ENCODE data around the gene P2RY10. TPM values are rescaled to one million over a fixed set of nuclear protein-coding genes. Genes with fewer than 3 reads are reported as not detected.

Gene P2RY10, protein sequence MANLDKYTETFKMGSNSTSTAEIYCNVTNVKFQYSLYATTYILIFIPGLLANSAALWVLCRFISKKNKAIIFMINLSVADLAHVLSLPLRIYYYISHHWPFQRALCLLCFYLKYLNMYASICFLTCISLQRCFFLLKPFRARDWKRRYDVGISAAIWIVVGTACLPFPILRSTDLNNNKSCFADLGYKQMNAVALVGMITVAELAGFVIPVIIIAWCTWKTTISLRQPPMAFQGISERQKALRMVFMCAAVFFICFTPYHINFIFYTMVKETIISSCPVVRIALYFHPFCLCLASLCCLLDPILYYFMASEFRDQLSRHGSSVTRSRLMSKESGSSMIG
- not detected for polyA plus RNA-seq (2013, experiment 1 of 4)
- not detected for polyA plus RNA-seq (2013, experiment 2 of 4)
- not detected for polyA plus RNA-seq (2013, experiment 3 of 4)
- polyA plus RNA-seq (2013, experiment 4 of 4) = not detected

DNA sequence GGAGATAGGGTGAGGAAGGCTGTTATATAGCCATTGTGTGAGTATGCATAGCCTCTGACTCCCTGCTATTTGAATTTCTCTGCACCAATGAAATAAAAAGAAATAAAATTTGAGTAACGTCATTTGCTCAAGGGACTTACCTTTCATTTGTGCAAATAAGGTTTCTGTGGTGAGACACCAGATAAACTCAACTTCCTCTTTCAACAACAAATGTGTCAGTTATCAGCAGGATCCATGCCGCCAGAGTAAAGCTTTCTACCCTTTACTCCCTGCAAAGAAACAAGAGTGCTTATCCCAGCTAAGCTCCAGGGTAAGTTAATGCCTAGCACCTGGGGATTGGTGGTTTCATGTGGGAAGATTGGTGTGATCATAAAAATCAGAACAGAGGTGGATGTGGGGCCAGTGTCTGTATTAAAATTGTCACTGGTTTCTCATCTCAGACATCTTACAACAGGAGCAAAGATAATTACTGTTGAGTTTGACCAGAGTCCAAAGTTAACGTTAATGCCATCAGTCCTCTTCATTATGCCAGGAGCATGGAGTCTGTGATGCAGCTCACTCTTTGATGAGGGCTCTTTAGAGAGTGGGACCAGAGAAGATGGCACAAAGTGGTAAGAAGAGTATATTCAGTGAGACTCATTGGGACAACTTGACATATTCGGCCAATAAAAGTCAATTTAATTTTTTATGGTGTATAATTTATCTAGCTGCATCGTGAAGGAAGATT lies at the start of gene P2RY10:
Gene P2RY10 (plus strand): TSS at position 206 of the 727 bp plus-strand sequence. CDS start 15,130 bp downstream, outside the sequence.
- no peaks in the 10 kb centered on the region for H3K4me1 ChIP-seq (ENCODE audit: control insufficient read depth, insufficient read depth, low read length)
- H3K27ac ChIP-seq (ENCODE audit: insufficient read depth, low read depth, low read length, poor library complexity, severe bottlenecking) = no peak within 1 kb of the TSS
- no peaks in the 10 kb centered on the region for H3K36me3 ChIP-seq (ENCODE audit: control insufficient read depth, insufficient read depth, low read length)
- H3K27me3 ChIP-seq (ENCODE audit: control insufficient read depth, insufficient read depth, low read length, poor library complexity, severe bottlenecking) = no peaks in the 10 kb centered on the region
- no peaks in the 10 kb centered on the region for H3K9me3 ChIP-seq (ENCODE audit: control insufficient read depth, low read length)
- H3K4me3 ChIP-seq (ENCODE audit: insufficient read depth, low read depth, low read length) = no peak within 1 kb of the TSS
- WGBS, 2 experiments = 95% methylated on average over 3 to 5 of the region's 5 CpGs

DNA sequence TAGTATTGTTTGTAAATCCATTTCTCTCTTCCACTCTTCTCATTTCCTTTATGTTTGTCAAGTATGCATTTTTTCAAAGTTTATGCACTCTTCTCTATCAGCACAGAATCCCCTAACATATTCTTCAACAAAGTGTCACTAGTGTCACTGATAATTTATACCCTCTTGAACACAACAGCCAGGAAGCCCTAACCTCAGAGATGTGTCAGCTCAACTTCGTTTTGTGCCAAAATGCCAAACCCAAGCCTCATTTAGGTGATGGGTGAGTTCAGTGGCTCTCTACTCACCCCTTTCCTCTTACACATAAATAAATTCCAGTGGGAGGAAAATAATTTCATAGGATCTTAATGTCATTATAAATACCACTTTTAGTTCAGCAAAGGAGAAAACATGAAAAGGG lies 22.4 kb upstream of the P2RY10 start:
- no peak overlapping the region for H3K4me3 ChIP-seq (ENCODE audit: insufficient read depth, low read depth, low read length)
- H3K27ac ChIP-seq (ENCODE audit: insufficient read depth, low read depth, low read length, poor library complexity, severe bottlenecking) = no peak overlapping the region
- no peaks in the 10 kb centered on the region for H3K9me3 ChIP-seq (ENCODE audit: control insufficient read depth, low read length)
- no peaks in the 10 kb centered on the region for H3K4me1 ChIP-seq (ENCODE audit: control insufficient read depth, insufficient read depth, low read length)
- H3K27me3 ChIP-seq (ENCODE audit: control insufficient read depth, insufficient read depth, low read length, poor library complexity, severe bottlenecking) = no peaks in the 10 kb centered on the region
- no peaks in the 10 kb centered on the region for H3K36me3 ChIP-seq (ENCODE audit: control insufficient read depth, insufficient read depth, low read length)
- 100% methylated on average over 1 of the region's 1 CpG; no CpG with 5 or more reads in 1 of the 2 experiments for WGBS, 2 experiments

DNA sequence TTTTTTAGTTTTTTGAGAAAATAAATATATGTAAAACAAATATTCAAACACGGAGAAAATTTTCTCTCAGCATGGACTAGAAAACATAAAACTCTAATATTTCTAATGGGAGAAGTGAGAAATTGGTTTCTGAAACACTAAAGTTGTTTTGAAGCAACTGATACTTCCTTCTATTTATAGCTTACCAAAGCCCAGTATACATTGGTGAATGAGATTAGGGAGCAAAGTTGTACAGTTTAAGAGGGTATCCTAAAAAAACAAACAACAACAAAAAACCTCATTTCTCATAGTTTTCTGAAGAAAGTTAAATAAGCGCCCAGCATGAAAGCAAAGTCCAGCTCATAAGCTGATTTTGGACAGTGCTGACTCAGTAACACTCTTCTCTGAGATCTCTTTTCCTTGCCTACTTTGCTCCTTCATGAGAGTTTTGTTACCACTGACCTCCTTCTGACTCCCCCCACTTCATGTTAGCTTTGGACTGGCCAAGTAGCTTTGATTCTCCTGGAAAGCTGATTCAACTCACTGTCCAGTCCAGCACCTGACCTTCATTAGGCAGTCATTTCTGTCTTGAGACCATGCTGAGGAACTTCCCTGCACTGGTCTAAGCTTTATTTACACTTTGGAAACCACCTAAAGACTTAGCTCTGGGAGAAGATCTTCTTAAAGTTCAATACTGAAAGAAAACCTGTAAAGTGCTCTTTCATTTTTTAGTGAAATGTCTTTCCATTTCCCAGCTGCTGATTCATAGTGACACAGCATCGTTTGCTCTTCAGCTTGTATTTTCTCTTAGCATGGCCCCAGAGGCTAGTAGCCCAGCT lies 21.8 kb upstream of the P2RY10 start:
- Histone ChIP-seq H3K27me3 (ENCODE audit: control insufficient read depth, insufficient read depth, low read length, poor library complexity, severe bottlenecking) (no peaks in the 10 kb centered on the region), H3K36me3 (ENCODE audit: control insufficient read depth, insufficient read depth, low read length) (no peaks in the 10 kb centered on the region), H3K4me3 (ENCODE audit: insufficient read depth, low read depth, low read length) (no peak overlapping the region), H3K4me1 (ENCODE audit: control insufficient read depth, insufficient read depth, low read length) (no peaks in the 10 kb centered on the region), H3K27ac (ENCODE audit: insufficient read depth, low read depth, low read length, poor library complexity, severe bottlenecking) (no peak overlapping the region), H3K9me3 (ENCODE audit: control insufficient read depth, low read length) (no peaks in the 10 kb centered on the region)
- 84 to 100% methylated on average over 2 of the region's 3 CpGs for WGBS, 2 experiments

DNA sequence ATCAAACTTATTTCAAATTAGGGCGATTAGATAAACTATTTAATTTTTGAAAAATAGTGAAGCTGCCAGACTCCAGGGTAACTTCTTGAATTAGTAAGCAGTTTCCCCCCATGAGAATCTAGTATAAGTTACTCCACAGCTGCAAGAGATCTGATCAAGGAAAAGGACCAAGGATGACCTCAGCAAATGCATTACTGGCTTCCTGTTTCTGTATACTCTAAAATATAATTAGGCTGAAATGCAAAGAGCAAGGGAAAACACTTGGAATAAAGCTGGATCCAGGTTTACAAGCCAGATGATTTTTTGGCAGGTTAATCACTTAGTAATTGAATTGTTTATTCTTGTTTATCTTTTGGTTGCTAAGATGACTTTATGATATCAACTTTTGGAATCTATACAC lies 13.4 kb upstream of the P2RY10 start:
- Histone ChIP-seq H3K4me1 (ENCODE audit: control insufficient read depth, insufficient read depth, low read length) (no peaks in the 10 kb centered on the region), H3K9me3 (ENCODE audit: control insufficient read depth, low read length) (no peaks in the 10 kb centered on the region), H3K36me3 (ENCODE audit: control insufficient read depth, insufficient read depth, low read length) (no peaks in the 10 kb centered on the region), H3K4me3 (ENCODE audit: insufficient read depth, low read depth, low read length) (no peak overlapping the region), H3K27me3 (ENCODE audit: control insufficient read depth, insufficient read depth, low read length, poor library complexity, severe bottlenecking) (no peaks in the 10 kb centered on the region), H3K27ac (ENCODE audit: insufficient read depth, low read depth, low read length, poor library complexity, severe bottlenecking) (no peak overlapping the region)
- no CpG with 5 or more reads among the region's 1 CpG for WGBS, 2 experiments

DNA sequence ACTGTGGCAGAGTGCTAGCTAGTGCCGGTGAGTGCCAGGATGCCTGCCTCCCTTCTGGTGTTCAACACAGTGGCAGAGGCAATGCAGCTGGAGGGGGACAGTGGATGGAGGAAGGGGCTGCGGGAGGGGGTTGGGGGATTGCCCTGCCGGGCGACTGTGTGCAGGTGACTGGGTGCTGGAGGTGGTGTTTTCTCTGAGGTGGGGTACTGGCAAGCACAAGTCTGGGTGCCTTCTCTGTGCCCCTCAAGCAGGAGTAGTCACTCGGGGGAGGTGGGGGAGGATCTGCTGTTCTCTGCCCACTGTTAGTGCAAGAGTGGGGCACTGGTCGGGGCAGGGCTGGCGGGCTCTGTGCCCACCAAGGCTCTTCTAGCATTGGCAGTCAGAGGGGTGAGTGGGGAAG lies 10.3 kb upstream of the P2RY10 start:
- no peaks in the 10 kb centered on the region for H3K9me3 ChIP-seq (ENCODE audit: control insufficient read depth, low read length)
- no peak overlapping the region for H3K27ac ChIP-seq (ENCODE audit: insufficient read depth, low read depth, low read length, poor library complexity, severe bottlenecking)
- 98% methylated on average over 6 to 7 of the region's 7 CpGs for WGBS, 2 experiments
- H3K27me3 ChIP-seq (ENCODE audit: control insufficient read depth, insufficient read depth, low read length, poor library complexity, severe bottlenecking) = no peaks in the 10 kb centered on the region
- H3K4me3 ChIP-seq (ENCODE audit: insufficient read depth, low read depth, low read length) = no peak overlapping the region
- no peaks in the 10 kb centered on the region for H3K36me3 ChIP-seq (ENCODE audit: control insufficient read depth, insufficient read depth, low read length)
- H3K4me1 ChIP-seq (ENCODE audit: control insufficient read depth, insufficient read depth, low read length) = no peaks in the 10 kb centered on the region

DNA sequence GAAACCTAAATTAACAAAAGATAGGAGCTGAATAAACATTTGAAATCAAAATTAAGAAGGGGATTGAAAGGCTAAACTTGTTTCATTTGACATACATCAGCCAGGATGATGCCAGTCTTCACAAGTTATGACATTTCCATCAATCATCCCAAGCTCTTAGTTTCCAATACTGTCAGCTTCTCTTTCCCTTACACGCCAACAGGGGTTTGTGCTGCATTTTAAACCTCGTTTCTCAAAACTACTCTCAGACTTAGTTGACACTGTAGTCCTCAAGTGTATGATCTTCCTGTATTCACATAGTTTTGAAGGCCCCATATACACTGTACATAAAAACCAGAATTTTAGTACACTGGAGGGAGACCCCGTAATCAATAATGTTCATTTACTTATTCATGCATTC lies 840 bp upstream of the P2RY10 start:
- Histone ChIP-seq H3K4me1 (ENCODE audit: control insufficient read depth, insufficient read depth, low read length) (no peaks in the 10 kb centered on the region), H3K27me3 (ENCODE audit: control insufficient read depth, insufficient read depth, low read length, poor library complexity, severe bottlenecking) (no peaks in the 10 kb centered on the region)
- WGBS, 2 experiments = 87 to 93% methylated on average over 2 of the region's 3 CpGs

DNA sequence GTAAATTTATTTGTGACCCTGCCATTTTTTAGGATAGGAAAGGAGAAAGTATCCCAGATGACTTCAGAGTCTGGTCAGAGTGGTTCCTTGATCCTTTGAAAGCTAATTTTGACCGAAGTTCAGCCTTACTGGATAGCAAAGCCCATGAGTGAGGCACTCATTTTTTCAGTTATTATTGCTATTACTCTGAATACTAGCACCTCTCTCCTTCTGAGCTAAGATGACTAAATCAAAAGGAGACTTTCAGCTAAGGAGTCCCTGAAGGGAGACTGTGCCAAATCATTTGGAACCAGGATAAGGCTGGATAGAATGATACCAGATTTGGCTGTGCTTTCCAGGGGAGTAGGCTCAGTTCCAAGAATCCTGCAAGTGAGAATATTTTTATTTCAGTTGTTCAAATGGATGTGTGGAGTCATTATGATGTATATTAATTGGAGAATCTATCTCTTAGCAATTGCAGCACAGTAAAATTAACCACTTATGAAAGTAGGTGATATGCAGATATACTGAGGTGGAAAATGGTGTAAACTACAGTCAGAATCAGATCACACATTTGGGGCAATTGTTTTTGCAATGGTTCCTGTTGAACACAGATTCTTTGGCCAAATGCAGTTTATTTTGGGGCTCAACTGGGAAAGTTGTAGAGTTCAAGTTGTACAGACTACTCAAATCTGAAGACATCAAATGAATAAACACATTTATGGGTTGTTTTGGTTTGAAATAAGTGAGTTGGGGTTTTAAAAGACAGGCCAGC lies 1.2 kb downstream of the P2RY10 start:
- H3K27ac ChIP-seq (ENCODE audit: insufficient read depth, low read depth, low read length, poor library complexity, severe bottlenecking) = no peak overlapping the region
- no peaks in the 10 kb centered on the region for H3K9me3 ChIP-seq (ENCODE audit: control insufficient read depth, low read length)
- H3K4me3 ChIP-seq (ENCODE audit: insufficient read depth, low read depth, low read length) = no peak overlapping the region
- 75 to 93% methylated on average over 1 of the region's 1 CpG for WGBS, 2 experiments
- H3K36me3 ChIP-seq (ENCODE audit: control insufficient read depth, insufficient read depth, low read length) = no peaks in the 10 kb centered on the region
- H3K4me1 ChIP-seq (ENCODE audit: control insufficient read depth, insufficient read depth, low read length) = no peaks in the 10 kb centered on the region
- H3K27me3 ChIP-seq (ENCODE audit: control insufficient read depth, insufficient read depth, low read length, poor library complexity, severe bottlenecking) = no peaks in the 10 kb centered on the region

More for the DNA sequence above, 840 bp upstream of the P2RY10 start:
- Histone ChIP-seq H3K27ac (ENCODE audit: insufficient read depth, low read depth, low read length, poor library complexity, severe bottlenecking) (no peak overlapping the region), H3K4me3 (ENCODE audit: insufficient read depth, low read depth, low read length) (no peak overlapping the region), H3K9me3 (ENCODE audit: control insufficient read depth, low read length) (no peaks in the 10 kb centered on the region), H3K36me3 (ENCODE audit: control insufficient read depth, insufficient read depth, low read length) (no peaks in the 10 kb centered on the region)

GRCh38 chrX:78950009-78950835 lies 5.0 kb downstream of the P2RY10 start:
- WGBS, 2 experiments = 95% methylated on average over 2 of the region's 3 CpGs; no CpG with 5 or more reads in 1 of the 2 experiments
- no peak overlapping the region for H3K27ac ChIP-seq (ENCODE audit: insufficient read depth, low read depth, low read length, poor library complexity, severe bottlenecking)
- no peaks in the 10 kb centered on the region for H3K9me3 ChIP-seq (ENCODE audit: control insufficient read depth, low read length)
- no peaks in the 10 kb centered on the region for H3K27me3 ChIP-seq (ENCODE audit: control insufficient read depth, insufficient read depth, low read length, poor library complexity, severe bottlenecking)
- no peaks in the 10 kb centered on the region for H3K36me3 ChIP-seq (ENCODE audit: control insufficient read depth, insufficient read depth, low read length)
- H3K4me1 ChIP-seq (ENCODE audit: control insufficient read depth, insufficient read depth, low read length) = no peaks in the 10 kb centered on the region
- H3K4me3 ChIP-seq (ENCODE audit: insufficient read depth, low read depth, low read length) = no peak overlapping the region
